Muscle of arm (tissue), 14 donors: Measurements from ENCODE around the gene CTPS1. TPM values are rescaled to one million over a fixed set of nuclear protein-coding genes. Genes with fewer than 3 reads are reported as not detected.
A peak's percentile ranks its signal among the peaks of the same experiment; 100 is the strongest.

Experiments
- DNase-seq: peaks from one replicate; pipeline ENCODE4 v3.0.0-alpha.2; 2013
- long read RNA-seq, 11 donors: transcript quantifications; one replicate each; lab custom pipeline, GENCODE V29; 2026
- polyA plus RNA-seq, 12 donors: library from polyadenylated mRNA; unstranded; fragments of 120-200 nt; gene quantifications; one replicate each; pipeline ENCODE4 v1.2.1, GENCODE V29; 2013; ENCODE audit not compliant: insufficient read length in 12 of 12

CTPS1 gene, protein sequence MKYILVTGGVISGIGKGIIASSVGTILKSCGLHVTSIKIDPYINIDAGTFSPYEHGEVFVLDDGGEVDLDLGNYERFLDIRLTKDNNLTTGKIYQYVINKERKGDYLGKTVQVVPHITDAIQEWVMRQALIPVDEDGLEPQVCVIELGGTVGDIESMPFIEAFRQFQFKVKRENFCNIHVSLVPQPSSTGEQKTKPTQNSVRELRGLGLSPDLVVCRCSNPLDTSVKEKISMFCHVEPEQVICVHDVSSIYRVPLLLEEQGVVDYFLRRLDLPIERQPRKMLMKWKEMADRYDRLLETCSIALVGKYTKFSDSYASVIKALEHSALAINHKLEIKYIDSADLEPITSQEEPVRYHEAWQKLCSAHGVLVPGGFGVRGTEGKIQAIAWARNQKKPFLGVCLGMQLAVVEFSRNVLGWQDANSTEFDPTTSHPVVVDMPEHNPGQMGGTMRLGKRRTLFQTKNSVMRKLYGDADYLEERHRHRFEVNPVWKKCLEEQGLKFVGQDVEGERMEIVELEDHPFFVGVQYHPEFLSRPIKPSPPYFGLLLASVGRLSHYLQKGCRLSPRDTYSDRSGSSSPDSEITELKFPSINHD
- 10 to 100 TPM in 11 of 12 donors, not detected in 1; 13.2 to 27.5 (median 20.3) TPM for polyA plus RNA-seq
- long read RNA-seq, donor 1, partial matches to known transcripts = 0 of 2 reads
- long read RNA-seq, donor 1, other reads (novel, unspliced or antisense) = 0 of 2 reads
- long read RNA-seq, donor 2, transcript CTPS1-202 (19 exons, 3,201 nt) = major isoform, 7 of 8 reads
- long read RNA-seq, donor 2, partial matches to known transcripts = 0 of 8 reads
- long read RNA-seq, donor 2, other reads (novel, unspliced or antisense) = 0 of 8 reads
- long read RNA-seq, donor 3, partial matches to known transcripts = 0 of 2 reads
- long read RNA-seq, donor 3, other reads (novel, unspliced or antisense) = 0 of 2 reads
- long read RNA-seq, donor 4, full-length matches to known transcripts = 6 of 6 reads
- long read RNA-seq, donor 4, partial matches to known transcripts = 0 of 6 reads
- long read RNA-seq, donor 4, other reads (novel, unspliced or antisense) = 0 of 6 reads
- long read RNA-seq, donor 5, transcript CTPS1-202 (19 exons, 3,201 nt) = major isoform, 5 of 6 reads
- long read RNA-seq, donor 5, partial matches to known transcripts = 0 of 6 reads
- long read RNA-seq, donor 5, other reads (novel, unspliced or antisense) = 0 of 6 reads
- long read RNA-seq, donor 6, partial matches to known transcripts = 0 of 2 reads
- long read RNA-seq, donor 6, other reads (novel, unspliced or antisense) = 0 of 2 reads
- long read RNA-seq, donor 7, partial matches to known transcripts = 0 of 4 reads
- long read RNA-seq, donor 7, other reads (novel, unspliced or antisense) = 0 of 4 reads
- long read RNA-seq, donor 8, transcript CTPS1-202 (19 exons, 3,201 nt) = major isoform, 5 of 5 reads
- long read RNA-seq, donor 8, partial matches to known transcripts = 0 of 5 reads
- long read RNA-seq, donor 8, other reads (novel, unspliced or antisense) = 0 of 5 reads
- long read RNA-seq, donor 9, partial matches to known transcripts = 0 of 1 reads
- long read RNA-seq, donor 9, other reads (novel, unspliced or antisense) = 0 of 1 reads
- long read RNA-seq, donor 10, partial matches to known transcripts = 8 of 10 reads
- long read RNA-seq, donor 10, other reads (novel, unspliced or antisense) = 0 of 10 reads
- long read RNA-seq, donor 11, transcript CTPS1-202 (19 exons, 3,201 nt) = major isoform, 5 of 6 reads
- long read RNA-seq, donor 11, partial matches to known transcripts = 0 of 6 reads
- long read RNA-seq, donor 11, other reads (novel, unspliced or antisense) = 0 of 6 reads

DNA sequence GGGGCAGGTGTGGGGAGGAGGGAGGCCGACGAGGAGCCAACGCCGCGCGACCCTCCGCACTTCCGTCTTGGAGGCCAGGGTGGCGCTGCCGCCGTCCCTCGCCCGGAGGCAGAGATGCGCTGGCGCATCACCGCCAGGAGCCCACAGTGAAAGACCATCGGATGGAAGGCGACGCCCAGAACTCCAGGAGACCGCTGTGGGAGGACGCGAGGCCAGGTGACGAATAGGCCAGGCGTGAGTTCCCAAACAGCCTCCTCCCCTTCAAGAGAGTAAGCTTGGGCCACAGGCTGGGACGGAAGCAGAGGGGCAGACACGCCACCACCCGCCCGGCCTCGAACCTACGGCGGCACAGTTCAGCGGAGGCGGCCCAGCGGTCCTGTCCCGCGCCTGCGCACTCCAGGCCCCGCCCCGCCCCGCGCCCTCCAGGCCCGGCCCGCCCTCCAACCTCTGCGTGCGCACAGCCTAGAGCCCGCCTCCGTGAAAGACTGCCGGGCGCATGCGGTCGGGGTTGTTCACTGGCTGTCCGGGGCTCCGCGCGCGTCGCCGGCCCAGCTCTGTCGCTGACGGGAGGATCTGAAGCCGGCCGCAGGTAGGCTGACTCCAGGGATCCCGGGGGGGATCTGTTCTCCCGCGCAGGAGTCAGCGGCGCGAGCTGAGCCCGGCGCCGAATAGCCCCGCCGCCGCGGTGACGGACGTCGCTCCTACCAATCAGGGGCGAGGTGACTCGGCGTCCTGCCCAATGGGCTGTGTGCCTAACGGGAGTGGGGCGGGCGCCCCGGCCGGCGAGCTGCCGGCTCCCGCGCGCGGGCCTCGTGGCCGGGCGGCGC lies at the start of gene CTPS1:
CTPS1 (plus strand) TSS at position 456 of the 827 bp plus-strand sequence. CDS start 3,595 bp downstream, outside the sequence.
- peak; percentile 98 for DNase-seq

DNA sequence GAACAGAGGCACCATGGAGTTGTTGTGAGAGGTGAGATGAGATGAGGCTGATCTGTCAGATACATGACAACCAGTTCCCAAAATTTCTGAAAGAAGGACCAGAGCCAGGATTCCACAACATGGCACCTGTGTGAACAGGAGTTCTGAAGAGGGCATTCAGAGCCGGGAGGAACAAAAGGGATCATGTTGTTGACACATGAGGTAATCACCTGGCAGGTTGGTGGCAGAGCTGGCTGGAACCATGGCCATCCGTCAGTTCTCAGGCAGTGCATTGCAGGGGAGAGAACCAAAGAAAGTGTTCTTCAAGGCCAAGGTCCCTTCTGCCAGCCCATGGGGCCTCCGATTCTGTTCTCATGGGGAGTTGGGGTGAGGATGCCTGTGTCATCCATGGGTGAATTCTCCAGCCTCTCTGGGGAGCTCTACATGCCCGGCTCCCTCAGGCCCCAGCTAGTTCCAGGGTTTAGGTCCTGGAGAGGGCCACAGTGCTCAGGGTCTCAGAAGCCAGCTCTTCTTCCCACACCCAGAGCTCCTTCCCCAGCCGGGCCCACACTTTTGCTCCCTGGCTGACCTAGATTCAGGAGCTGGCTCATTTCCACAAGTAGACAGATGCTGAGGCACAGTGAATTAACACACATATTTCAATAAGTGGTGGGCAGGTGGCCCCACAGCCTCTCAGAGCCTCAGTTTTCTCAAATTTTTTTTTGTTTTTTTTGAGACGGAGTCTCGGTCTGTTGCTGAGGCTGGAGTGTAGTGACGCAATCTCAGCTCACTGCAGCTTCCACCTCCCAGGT lies 49.1 kb upstream of the CTPS1 start:
- no peak for DNase-seq

DNA sequence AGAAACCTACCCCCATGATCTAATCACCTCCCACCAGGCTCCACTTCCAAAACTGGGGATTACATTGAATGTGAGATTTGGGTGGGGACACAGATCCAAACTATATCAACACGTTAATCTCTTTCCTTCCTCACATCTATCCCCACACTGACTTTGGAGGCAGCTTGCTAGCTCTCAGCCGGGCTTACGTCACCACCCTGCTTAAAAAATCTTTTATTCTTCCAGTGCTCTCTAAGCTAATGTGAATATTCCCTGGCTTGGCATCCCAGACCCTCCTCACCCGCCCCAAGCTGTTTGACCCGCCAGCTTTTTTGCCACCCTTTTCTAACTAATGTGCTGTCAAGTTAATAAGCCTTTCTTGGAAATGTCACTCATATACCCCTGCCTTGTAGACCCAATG lies 47.9 kb upstream of the CTPS1 start:
- DNase-seq = no peak

DNA sequence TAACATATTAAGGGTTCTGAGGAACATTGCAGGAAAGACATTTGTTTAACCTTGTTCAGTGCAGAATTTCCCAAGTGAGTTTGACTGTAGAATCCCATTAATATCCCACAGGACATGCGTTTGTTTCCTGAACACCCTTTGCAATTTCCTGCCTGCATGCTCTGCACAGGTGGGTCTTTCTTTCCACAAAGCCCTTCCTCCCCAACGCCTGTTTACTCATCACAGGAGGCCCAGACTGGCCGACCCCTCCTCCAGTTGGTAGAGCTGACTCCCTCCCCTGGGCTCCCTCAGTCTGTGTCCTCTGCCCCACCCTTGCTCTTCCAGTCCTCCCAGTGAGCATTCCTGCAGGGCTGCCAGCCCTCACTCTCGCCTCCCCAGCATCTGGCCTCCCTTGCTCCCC lies 47.5 kb upstream of the CTPS1 start:
- no peak for DNase-seq

DNA sequence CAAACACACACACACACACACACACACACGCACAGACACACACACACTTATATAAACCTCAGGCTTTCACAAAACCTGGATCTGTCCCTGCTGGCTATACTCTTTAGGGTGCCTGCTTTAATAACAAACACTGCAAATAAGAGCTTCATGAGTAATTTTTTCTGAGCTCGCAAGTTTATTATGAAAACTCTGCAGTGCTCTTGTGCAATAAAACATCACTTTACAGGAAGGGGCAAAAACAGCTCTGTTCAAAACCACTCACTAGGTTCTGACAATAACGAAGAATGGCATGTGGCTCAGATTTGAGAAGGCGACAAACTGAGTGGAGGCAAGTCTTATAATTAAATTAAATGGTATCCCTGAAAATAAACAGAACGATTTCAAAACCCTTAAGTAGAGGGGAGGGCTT lies 42.6 kb upstream of the CTPS1 start:
- DNase-seq = no peak

DNA sequence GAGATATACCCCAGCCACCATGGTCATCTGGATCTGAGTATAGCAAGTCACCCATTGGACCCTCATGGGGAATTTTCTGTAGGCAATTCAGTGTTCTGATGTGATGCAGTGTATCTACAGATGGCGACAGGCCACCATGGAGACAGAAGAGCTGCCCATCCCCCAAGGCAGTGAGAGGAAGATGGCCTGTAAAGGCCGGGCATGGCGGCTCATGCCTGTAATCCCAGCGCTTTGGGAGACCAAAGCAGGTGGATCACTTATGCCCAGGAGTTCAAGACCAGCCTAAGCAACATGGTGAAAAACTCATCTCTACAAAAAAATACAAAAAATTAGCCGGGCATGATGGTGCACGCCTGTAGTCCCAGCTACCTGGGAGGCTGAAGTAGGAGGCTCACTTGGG lies 41.1 kb upstream of the CTPS1 start:
- no peak for DNase-seq

DNA sequence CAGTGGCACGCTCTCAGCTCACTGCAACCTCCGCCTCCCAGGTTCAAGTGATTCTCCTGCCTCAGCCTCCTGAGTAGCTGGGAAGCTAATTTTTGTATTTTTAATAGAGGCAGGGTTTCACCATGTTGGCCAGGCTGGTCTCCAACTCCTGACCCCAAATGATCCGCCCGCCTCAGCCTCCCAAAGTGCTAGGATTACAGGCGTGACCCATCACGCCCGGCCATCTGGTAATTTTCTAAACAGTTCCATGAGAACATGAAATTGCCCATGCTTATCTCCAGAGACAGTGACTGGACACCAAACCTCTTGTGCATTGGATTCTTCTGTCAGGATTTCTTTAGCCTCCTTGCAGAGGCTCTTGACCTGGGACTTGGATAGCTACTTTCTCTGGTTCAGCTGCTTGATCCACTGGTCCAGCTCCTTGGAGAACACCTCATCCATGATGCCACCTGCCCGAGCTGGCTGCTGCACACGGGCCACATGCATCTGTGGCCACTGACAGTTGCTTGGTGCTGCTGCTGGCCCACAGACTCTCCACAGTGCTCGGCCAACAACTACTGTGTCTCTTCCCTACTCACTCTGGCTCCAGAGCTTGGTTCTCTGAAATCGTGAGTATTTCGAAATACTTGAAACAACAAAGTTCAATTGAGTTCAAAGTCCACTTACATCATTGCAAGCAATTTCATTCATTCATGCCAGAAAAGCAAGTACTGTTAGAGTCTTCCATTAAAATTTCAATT lies 40.0 kb upstream of the CTPS1 start:
- no peak for DNase-seq

DNA sequence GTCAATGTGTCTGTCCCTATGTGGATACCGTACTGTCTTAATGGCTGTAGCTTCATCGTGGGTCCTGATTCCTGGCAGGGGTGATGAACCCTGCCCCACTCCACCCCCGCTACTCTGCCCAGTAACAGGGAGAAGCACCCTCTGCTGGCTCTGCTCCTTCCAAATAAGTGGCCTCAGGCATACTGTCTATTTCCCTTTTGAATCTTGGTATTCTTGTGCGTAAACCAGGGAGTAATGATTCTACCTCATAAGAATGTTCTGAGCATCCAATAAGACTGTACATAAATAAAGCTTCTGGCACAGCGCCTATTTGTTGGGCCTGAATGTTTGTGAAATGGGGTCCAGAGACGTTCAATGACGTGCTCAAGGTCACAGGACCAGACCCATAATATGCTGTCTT lies 35.2 kb upstream of the CTPS1 start:
- no peak for DNase-seq

DNA sequence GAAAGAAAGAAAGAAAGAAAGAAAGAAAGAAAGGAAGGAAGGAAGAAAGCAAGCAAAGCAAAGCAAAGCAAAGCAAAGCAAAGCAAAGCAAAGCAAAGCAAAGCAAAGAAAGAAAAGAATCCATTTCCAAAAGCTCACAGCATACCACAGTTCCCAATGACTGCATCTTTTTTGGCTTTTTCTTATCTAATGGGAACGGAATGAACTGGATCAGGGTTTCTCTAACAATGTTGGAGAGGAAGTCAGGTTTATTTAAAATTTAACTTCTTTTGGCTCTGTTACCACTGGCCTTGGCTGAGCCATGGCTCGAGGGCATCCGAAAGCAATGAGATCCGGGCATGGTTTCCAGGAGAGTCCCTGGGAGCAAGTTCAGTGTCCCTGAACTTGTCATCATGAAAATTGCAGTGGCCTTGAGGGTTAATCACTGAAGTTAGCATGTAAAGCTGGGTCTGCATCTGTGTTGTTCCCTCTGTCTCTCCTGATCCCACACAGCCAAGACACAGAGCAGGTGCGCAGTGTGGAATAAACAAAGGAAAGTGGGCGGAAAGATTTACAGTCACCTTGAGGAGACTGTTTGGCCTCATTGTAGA lies 34.6 kb upstream of the CTPS1 start:
- DNase-seq = no peak

DNA sequence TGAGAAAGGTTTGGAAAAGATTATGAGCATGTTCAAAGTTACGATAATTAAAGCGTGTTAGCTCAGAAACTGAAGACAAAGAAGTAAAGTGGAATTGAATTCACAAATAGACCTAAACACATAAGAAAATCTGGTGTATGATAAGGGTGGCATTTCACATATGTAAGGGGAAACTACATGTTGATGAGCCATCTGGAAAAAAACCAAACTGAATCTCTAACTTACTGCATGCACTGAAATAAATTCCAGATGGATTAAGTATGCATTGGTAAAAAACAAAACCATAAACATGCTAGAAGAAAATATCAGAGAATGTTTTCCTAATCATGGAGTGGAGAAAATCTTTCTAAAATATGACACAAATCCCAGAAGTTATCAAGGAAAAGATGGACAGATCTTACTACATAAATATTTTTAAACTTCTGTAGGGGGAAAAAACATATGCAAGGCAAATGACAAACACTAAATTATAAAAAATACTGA lies 34.0 kb upstream of the CTPS1 start:
- DNase-seq = no peak

DNA sequence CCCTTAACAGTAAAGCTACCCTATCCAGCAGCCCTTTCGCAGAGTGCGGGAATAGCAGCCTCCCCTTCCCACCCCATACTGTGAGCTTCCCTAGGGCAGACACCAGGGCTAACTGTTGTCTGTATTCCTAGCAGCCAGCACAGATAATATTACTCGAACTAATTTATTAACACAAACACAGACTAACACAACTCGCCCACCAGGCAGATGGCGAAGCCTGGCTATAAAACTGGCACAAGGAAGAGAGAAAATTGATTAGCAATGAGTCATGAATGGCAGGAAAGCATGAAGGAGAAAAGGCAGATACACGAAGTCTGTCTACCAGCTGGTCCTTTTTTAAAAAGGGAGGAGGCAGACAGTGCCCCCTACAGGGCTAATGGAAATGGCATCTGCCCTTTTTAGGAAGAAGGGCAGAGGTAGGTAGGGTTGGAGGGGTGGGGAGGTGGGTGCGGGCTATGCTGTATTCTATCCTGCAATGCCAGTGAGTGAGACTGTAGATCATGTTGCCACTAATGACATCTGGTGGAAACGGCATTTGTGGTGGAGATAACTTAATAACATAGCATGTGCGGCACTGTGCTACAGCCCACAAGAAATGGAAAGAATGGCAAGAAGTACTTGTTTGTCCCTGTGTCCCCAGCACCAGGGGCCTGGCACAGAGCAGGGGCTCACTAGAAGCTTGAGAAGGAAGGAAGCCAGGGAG lies 30.6 kb upstream of the CTPS1 start:
- no peak for DNase-seq

DNA sequence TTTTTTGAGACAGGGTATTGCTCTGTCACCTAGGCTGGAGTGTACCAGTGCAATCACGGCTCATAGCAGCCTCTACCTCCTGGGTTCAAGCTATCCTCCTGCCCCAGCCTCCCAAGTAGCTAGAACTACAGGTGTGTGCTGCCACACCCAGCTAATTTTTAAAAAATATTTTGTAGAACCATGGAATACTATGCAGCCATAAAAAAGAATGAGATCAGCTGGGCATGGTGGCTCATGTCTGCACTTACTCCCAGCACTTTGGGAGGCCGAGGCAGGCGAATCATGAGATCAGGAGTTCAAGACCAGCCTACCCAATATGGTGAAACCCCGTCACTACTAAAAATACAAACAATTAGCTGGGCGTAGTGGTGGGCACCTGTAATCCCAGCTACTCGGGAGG lies 29.9 kb upstream of the CTPS1 start:
- no peak for DNase-seq

DNA sequence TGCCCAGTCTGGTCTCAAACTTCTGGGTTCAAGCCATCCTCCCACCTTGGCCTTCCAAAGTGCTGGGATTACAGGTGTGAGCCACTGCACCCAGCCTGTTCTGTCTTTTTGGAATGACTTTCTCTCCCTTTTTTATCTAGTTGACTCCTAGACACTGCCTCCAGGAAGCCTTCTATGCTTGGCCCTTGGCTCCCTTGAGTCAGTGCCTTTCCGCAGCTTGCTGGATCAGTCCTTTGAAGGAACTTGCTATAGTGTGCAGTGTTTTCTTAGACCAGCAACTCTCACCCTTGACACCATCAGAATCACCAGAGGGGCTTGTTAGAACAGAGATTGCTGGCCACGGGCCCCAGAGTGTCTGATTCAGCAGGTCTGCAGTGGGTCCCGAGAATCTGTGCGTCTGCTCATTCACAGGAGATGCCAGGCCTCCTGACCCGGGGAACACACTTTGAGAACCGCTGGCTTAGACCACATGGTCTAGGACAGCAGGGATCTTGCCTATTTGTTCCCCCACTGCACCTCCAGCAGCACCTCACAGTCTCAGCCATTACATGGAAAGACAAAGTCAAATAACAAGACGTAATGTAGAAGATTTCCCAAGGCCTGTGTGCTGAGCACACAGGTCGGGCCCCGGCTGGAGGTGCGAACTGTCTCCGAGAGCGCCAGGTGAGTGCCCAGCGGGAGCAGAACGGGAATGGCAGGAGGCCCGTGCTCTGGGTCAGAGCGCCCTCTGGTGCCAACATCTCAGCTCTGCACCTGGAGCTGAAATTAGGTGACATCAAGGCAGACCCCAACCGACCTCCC lies 27.4 kb upstream of the CTPS1 start:
- peak; percentile 38 for DNase-seq

DNA sequence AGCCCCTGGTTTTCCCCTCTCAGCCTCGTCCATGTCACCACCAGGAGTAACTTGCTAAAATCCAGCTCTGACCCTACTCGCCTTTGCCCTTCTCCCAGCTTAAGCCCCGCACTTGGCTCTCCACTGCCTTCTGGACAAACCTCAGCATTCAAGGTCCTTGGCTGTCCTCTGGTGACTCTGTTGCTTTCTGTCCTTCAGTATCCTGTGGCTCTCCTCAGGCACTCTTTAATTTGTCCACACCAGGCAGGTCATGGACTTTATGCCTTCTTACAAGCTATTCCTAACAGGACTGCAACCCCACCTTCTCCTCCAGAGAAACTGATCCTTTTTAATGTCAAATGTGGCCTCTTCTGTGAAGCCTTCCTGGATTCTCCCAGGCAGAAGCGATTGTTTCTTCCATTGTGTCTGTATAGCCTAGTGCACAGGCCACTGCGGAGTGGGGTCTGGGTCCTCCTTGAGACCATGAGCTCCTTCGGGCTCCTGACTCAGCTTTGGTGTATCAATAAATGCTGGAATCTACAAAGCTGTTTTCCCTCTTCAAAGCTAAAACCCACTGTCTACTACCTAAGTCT lies 26.7 kb upstream of the CTPS1 start:
- DNase-seq = no peak

DNA sequence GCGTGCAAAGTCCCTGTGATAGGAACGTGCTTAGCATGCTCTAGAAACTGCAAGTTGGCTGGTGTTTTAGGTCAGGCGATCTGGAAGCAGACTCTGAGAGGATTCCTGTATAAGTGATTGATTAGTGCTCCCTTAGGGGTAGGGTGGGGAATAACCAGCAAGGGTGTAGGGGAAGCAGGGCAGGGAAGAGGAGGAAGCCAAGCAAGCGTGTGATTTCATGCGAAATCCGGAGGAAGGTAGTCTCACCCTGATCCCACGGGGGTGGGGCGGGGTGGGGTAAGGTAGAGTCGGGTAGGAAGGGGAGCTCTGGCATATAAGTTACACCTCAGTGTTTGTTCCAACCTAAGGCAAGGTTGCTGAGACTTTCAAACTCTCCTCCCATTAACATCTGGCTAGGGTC lies 24.9 kb upstream of the CTPS1 start:
- DNase-seq = no peak

DNA sequence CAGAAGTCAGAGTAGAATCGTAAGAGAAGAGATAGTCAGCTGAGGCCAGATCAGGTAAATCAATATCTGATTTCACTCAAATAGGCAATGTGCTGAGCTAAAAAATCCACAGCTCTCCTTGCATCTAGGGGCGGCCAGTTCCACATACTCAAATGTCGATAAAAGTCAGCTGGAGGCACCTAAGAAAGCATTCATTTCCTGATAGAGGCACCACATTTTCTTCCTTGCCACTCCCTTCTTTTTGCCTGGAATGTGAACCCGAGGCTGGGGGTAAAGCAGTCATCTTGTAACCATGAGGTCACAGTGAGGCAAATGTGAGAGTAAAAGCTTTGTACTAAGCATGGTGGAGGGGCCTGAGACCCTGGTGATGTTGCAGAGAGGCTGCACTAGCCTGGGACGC lies 24.2 kb upstream of the CTPS1 start:
- no peak for DNase-seq
